WERI-Rb-1 (cell line): ENCODE data around the gene PIP5K1B.

Experiments used
- DNase-seq: peaks from one replicate; pipeline ENCODE4 v3.0.0-alpha.2; 2020
- H3K27ac ChIP-seq: fragments of 250-450 bp; sonication (Bioruptor Pico); 2 replicates; pipeline ENCODE4 v1.5.1; 2020; ENCODE audit warnings: mild to moderate bottlenecking, moderate library complexity
- H3K27me3 ChIP-seq: fragments of 250-450 bp; sonication (Bioruptor Pico); 2 replicates; pipeline ENCODE4 v1.5.1; 2021; ENCODE audit warnings: mild to moderate bottlenecking, low read depth, moderate library complexity; ENCODE audit not compliant: insufficient read depth, severe bottlenecking
- H3K36me3 ChIP-seq: fragments of 250-450 bp; sonication (Bioruptor Pico); 2 replicates; pipeline ENCODE4 v1.5.1; 2020; ENCODE audit warnings: mild to moderate bottlenecking, moderate library complexity
- H3K4me3 ChIP-seq: 2 replicates; pipeline ENCODE4 v1.5.1; 2011; ENCODE audit warnings: low read depth, mild to moderate bottlenecking, control low read depth, low read length
- H3K9me3 ChIP-seq: fragments of 250-450 bp; sonication (Bioruptor Pico); 2 replicates; pipeline ENCODE4 v1.5.1; 2021; ENCODE audit warnings: mild to moderate bottlenecking, moderate library complexity; ENCODE audit not compliant: severe bottlenecking
- TF ChIP-seq, protein P1 (sequence below): IDR thresholded peaks from 2 replicates; pipeline ENCODE4 v1.5.1; 2011; ENCODE audit warnings: low read depth, mild to moderate bottlenecking, control low read depth, inconsistent platforms, low read length

PIP5K1B gene

DNA sequence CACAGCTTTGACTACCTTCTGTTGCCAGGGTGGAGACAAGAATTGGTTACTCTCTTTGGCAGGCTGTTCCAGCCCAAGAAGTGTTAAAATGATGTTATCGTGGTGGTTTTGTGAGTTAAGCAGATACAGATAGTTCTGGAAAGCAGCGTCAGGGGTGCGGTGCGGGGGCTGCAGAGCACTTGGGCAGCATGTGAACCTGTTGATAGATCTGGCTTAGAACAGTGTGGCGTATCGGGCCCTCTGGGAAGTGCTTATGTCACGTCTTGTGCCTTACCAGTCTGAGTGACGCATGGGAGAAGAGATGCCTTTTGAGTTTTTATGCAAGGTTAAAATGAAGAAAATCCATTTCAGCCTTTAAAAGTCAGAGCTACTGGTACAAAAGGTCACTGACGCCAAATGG is 156.4 kb downstream of the PIP5K1B start:
- H3K27me3 ChIP-seq, result peaks cover 29% of the 10 kb centered on the region
- no peak overlapping the region for H3K27ac ChIP-seq
- H3K36me3 ChIP-seq, result no peaks in the 10 kb centered on the region
- no peak overlapping the region for H3K4me3 ChIP-seq
- no peak for DNase-seq
- TF ChIP-seq, protein P1, sequence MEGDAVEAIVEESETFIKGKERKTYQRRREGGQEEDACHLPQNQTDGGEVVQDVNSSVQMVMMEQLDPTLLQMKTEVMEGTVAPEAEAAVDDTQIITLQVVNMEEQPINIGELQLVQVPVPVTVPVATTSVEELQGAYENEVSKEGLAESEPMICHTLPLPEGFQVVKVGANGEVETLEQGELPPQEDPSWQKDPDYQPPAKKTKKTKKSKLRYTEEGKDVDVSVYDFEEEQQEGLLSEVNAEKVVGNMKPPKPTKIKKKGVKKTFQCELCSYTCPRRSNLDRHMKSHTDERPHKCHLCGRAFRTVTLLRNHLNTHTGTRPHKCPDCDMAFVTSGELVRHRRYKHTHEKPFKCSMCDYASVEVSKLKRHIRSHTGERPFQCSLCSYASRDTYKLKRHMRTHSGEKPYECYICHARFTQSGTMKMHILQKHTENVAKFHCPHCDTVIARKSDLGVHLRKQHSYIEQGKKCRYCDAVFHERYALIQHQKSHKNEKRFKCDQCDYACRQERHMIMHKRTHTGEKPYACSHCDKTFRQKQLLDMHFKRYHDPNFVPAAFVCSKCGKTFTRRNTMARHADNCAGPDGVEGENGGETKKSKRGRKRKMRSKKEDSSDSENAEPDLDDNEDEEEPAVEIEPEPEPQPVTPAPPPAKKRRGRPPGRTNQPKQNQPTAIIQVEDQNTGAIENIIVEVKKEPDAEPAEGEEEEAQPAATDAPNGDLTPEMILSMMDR, result no peak
- no peaks in the 10 kb centered on the region for H3K9me3 ChIP-seq

DNA sequence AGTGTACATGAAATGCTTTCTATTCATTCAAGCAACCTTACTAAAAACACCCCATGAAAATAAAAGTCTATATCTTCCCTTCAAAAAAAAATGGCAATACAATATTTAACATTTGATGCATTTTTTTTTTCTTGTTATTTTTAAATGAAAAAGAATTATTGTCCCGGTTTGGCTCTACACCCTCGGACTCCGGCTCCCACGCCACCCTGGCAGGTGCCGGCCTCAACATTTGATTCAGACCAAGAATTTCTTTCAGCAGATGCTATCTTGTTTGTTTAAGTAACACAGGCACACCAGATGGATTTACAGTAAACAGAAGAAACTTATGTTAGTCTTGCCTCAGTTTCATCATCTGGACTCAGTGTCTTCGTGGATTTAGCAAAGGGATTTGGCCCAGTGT is 162.0 kb downstream of the PIP5K1B start:
- DNase-seq, result no peak
- no peak overlapping the region for H3K27ac ChIP-seq
- peaks cover 20% of the 10 kb centered on the region for H3K27me3 ChIP-seq
- H3K4me3 ChIP-seq, result no peak overlapping the region
- no peaks in the 10 kb centered on the region for H3K36me3 ChIP-seq
- H3K9me3 ChIP-seq, result no peaks in the 10 kb centered on the region
- TF ChIP-seq, protein P1, result no peak

DNA sequence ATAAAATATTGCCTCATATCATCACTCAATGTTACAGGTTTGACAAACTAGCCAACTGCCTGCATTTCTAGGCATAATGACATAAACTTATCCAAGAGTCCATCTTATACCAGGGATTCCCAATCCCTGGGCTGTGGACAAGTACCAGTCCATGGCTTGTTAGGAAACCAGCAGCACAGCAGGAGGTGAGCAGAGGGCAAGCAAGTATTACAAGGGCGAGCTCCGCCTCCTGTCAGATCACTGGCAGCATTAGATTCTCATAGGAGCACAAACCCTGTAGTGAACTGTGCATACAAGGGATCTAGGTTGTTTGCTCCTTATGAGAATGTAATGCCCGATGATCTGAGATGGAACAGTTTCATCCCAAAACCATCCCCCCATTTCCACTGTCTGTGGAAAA is 164.0 kb downstream of the PIP5K1B start:
- H3K4me3 ChIP-seq, result no peak overlapping the region
- no peak for DNase-seq
- H3K36me3 ChIP-seq, result no peaks in the 10 kb centered on the region
- H3K27me3 ChIP-seq, result peaks cover 22% of the 10 kb centered on the region
- H3K9me3 ChIP-seq, result no peaks in the 10 kb centered on the region
- TF ChIP-seq, protein P1, result no peak
- H3K27ac ChIP-seq, result no peak overlapping the region

DNA sequence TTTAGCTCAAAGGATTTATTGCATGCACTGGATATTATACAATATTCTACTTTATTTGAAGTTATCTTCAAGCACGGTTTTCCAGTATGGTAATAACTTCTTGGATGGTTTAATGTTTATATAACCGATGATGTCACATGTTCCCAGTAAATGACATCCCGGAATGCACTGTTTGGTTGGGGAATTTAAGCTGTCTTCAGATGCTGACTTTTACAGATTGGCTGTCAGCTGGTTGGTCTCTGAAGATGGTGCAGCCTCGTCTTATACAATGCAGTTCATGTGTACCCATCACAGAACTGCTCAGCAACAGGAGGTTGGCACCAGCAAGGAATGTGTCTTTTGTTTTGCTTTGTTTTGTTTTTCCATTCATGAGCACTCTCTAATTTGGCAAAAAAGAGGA is 165.0 kb downstream of the PIP5K1B start:
- no peak for DNase-seq
- TF ChIP-seq, protein P1, result no peak
- Histone ChIP-seq H3K36me3 (no peaks in the 10 kb centered on the region), H3K9me3 (no peaks in the 10 kb centered on the region), H3K27me3 (peaks cover 24% of the 10 kb centered on the region), H3K27ac (no peak overlapping the region), H3K4me3 (no peak overlapping the region)

DNA sequence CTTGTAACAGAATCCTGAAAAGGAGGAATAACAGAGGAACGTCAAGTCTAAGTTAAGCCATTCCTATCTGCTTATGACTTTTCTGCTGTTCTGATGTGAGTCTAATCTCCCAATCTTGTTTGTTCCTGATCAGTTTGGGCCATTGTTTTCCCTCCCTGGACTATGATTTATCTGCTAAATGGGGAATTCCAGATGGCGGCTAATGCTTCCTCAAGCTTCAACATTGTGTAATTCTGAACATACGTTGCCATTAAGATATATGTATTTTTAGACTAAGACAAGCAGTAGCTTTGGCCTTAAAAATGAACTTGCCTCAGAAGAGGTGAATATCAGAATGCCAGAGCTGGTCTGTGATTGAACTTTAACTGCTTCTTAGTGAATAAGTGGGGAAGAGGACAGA is 166.2 kb downstream of the PIP5K1B start:
- no peaks in the 10 kb centered on the region for H3K9me3 ChIP-seq
- TF ChIP-seq, protein P1, result no peak
- no peak for DNase-seq
- H3K27me3 ChIP-seq, result peaks cover 24% of the 10 kb centered on the region
- H3K36me3 ChIP-seq, result no peaks in the 10 kb centered on the region
- H3K27ac ChIP-seq, result no peak overlapping the region
- no peak overlapping the region for H3K4me3 ChIP-seq

DNA sequence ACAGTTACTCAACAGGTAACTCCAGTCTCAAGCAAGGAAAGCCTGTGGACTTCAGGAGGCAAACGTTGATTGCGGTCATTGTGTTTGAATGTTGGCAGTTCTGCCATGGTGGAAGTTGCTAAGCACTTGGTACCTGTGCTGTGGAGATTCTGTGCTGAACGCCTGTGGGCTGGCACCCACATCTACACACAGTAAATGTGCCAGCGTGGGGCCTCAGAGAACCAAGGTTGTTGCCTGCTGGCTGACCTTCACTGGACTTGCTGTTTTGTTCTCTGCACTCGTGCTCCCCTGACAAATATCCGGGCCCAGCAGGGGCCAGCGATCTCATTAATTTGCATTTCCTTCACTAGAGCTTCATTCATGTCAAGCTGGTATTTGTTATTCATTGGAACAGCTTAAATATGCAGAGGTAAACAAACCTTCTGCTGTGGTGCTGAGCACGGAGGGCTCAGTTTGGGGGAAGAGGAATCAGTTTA is 167.0 kb downstream of the PIP5K1B start:
- no peaks in the 10 kb centered on the region for H3K36me3 ChIP-seq
- no peak overlapping the region for H3K4me3 ChIP-seq
- no peaks in the 10 kb centered on the region for H3K9me3 ChIP-seq
- no peak for DNase-seq
- TF ChIP-seq, protein P1, result no peak
- peaks cover 25% of the 10 kb centered on the region for H3K27me3 ChIP-seq
- H3K27ac ChIP-seq, result no peak overlapping the region
